ENCODE data around the gene PIK3R5. TPM values are rescaled to one million over a fixed set of nuclear protein-coding genes. Genes with fewer than 3 reads are reported as not detected.

The PIK3R5 gene
- total RNA-seq, 1 experiment from 2014 or later = 5.9 TPM

- TF ChIP-seq FOXP4 (CRISPR knock-in tag; IDR thresholded peaks at IDR 0.05) = no peak
- no peak for TF ChIP-seq PRDM15 (CRISPR knock-in tag; IDR thresholded peaks at IDR 0.05)
- no peak for TF ChIP-seq ZNF219 (CRISPR knock-in tag; IDR thresholded peaks at IDR 0.05; ENCODE audit: borderline replicate concordance)
- no peak for TF ChIP-seq ARID4B (CRISPR knock-in tag; IDR thresholded peaks at IDR 0.05; ENCODE audit: borderline replicate concordance)
Observed at GRCh38 chr17:8948462-8948861, 17.0 kb downstream of the PIK3R5 start (continued).

GRCh38 chr17:8947201-8947600, 18.3 kb downstream of the PIK3R5 start:
- CTCF ChIA-PET = no interaction called here
- H3K9me3 Mint-ChIP-seq = peaks cover 33% of the 10 kb centered on the region
- POLR2A ChIA-PET = no interaction called here

GRCh38 chr17:8946476-8946875, 19.0 kb downstream of the PIK3R5 start:
- ChIA-PET POLR2A (no interaction called here), CTCF (interaction anchor here (0.6 kb wide), 1 partner anchor 14 kb away, joined by 3 read pairs; no protein-coding TSS in a partner anchor)
- H3K9me3 Mint-ChIP-seq = peaks cover 26% of the 10 kb centered on the region

More at GRCh38 chr17:8947201-8947600, 18.3 kb downstream of the PIK3R5 start:
- DNase-seq (ENCODE audit: low spot score) (no peak), ATAC-seq (no peak)
- Mint-ChIP-seq H3K4me3 (no peak overlapping the region), H3K27ac (no peak overlapping the region), H3K4me1 (no peaks in the 10 kb centered on the region), H3K36me3 (peaks cover 6% of the 10 kb centered on the region; the same call in 1 of the 2 replicates), H3K27me3 (ENCODE audit: low read depth) (peaks cover 4% of the 10 kb centered on the region; the same call in 1 of the 2 replicates)
- TF ChIP-seq ATF1 (CRISPR knock-in tag; IDR thresholded peaks at IDR 0.05) = no peak

More at GRCh38 chr17:8946476-8946875, 19.0 kb downstream of the PIK3R5 start:
- DNase-seq (ENCODE audit: low spot score) (no peak), ATAC-seq (no peak)
- TF ChIP-seq TP53 (CRISPR knock-in tag; IDR thresholded peaks at IDR 0.05) (no peak), TEAD4 (CRISPR knock-in tag; IDR thresholded peaks at IDR 0.05) (no peak), FOXJ3 (CRISPR knock-in tag; IDR thresholded peaks at IDR 0.05; ENCODE audit: borderline replicate concordance) (no peak), PREB (CRISPR knock-in tag; IDR thresholded peaks at IDR 0.05; ENCODE audit: borderline replicate concordance) (no peak)
- Mint-ChIP-seq H3K27me3 (ENCODE audit: low read depth) (peaks cover 4% of the 10 kb centered on the region; the same call in 1 of the 2 replicates), H3K36me3 (peaks cover 6% of the 10 kb centered on the region; the same call in 1 of the 2 replicates), H3K4me1 (no peaks in the 10 kb centered on the region), H3K4me3 (no peak overlapping the region), H3K27ac (no peak overlapping the region)

Measured in WTC11 (cell line).